HG03139 (cell line): ENCODE data around the gene ZMYND19.
A peak's percentile ranks its signal among the peaks of the same experiment; 100 is the strongest.
"Not testable (repeated sequence)": the region's sequence is repeated elsewhere in the genome, so short reads cannot be mapped to it uniquely, and the experiment has no call there.

Experiments used
- ATAC-seq: cut with Tn5 transposase; IDR thresholded peaks from one replicate; pipeline ENCODE4 v1.9.1; 2021; ENCODE audit not compliant: unreplicated experiment

Gene ZMYND19

GRCh38 chr9:137564134-137564533 is 26.2 kb downstream of the ZMYND19 start:
- no peak for ATAC-seq

GRCh38 chr9:137558127-137558526 is 32.2 kb downstream of the ZMYND19 start:
- ATAC-seq, result no peak

GRCh38 chr9:137556069-137556838 is 34.1 kb downstream of the ZMYND19 start:
- no peak for ATAC-seq

- no peak for ATAC-seq
Measured at GRCh38 chr9:137555179-137555578, 35.1 kb downstream of the ZMYND19 start.

GRCh38 chr9:137554349-137554748 is 36.0 kb downstream of the ZMYND19 start:
- no peak for ATAC-seq

GRCh38 chr9:137553654-137554053 is 36.7 kb downstream of the ZMYND19 start:
- ATAC-seq, result not testable (repeated sequence)

- ATAC-seq, result no peak
Measured at GRCh38 chr9:137552022-137552768, 38.1 kb downstream of the ZMYND19 start.

GRCh38 chr9:137551264-137552021 is 38.9 kb downstream of the ZMYND19 start, which contains the start of gene MRPL41:
MRPL41 (plus strand) TSS chr9:137551879; CDS start chr9:137552082, 203 bp downstream.
- peak; percentile 77 for ATAC-seq

GRCh38 chr9:137550958-137551263 is 39.4 kb downstream of the ZMYND19 start:
- ATAC-seq, result not testable (repeated sequence)

- ATAC-seq, result no peak
Measured at GRCh38 chr9:137550231-137550621, 40.1 kb downstream of the ZMYND19 start, which contains the start of gene PNPLA7. PNPLA7 (minus strand) TSS chr9:137550402; CDS start chr9:137550197, 205 bp downstream.

- ATAC-seq, result no peak
Measured at GRCh38 chr9:137547687-137548543, 42.4 kb downstream of the ZMYND19 start.

- ATAC-seq, result no peak
Measured at GRCh38 chr9:137545123-137545522, 45.2 kb downstream of the ZMYND19 start.

GRCh38 chr9:137544176-137544760 is 46.0 kb downstream of the ZMYND19 start:
- no peak for ATAC-seq

GRCh38 chr9:137543237-137543963 is 46.9 kb downstream of the ZMYND19 start:
- no peak for ATAC-seq

- ATAC-seq, result no peak
Measured at GRCh38 chr9:137542486-137542885, 47.8 kb downstream of the ZMYND19 start.

GRCh38 chr9:137540536-137540935 is 49.8 kb downstream of the ZMYND19 start:
- no peak for ATAC-seq

- ATAC-seq, result no peak
Measured at GRCh38 chr9:137538058-137538457, 52.3 kb downstream of the ZMYND19 start.

- not testable (repeated sequence) for ATAC-seq
Measured at GRCh38 chr9:137536594-137537131, 53.6 kb downstream of the ZMYND19 start.

- ATAC-seq, result no peak
Measured at GRCh38 chr9:137535120-137535428, 55.2 kb downstream of the ZMYND19 start.
